PC-9 (cell line): ENCODE measurements around the gene PPIL4. TPM values are rescaled to one million over a fixed set of nuclear protein-coding genes. Genes with fewer than 3 reads are reported as not detected.

ENCODE experiments used
- BruUV-seq: library from RNA; stranded (reverse); fragments of 400-500 nt; replicated peaks from 2 replicates; lab custom pipeline; 2021; lab: Mats Ljungman, UMichigan
- CTCF ChIA-PET: fragments of 300-600 bp; sonication (Branson Sonifier 250); formaldehyde crosslinking; loops from one replicate; lab custom pipeline; 2022; ENCODE audit warnings: antibody characterized with exemption; lab: Charles Lee
- POLR2A ChIA-PET: fragments of 300-600 bp; sonication (Branson Sonifier 250); formaldehyde crosslinking; loops from one replicate; lab custom pipeline; 2022; ENCODE audit warnings: antibody characterized with exemption; ENCODE audit not compliant: unreplicated experiment; lab: Charles Lee
- DNase-seq, 2 experiments: peaks; one replicate each; pipeline versions ENCODE4 v3.0.0 to v3.0.0-alpha.2; 2015 to 2022; ENCODE audit warnings: mixed read lengths in 1 of 2
- H2AFZ ChIP-seq: fragments of 200-600 bp; sonication (generic); 2 replicates; pipeline ENCODE4 v1.8.1; 2017; ENCODE audit warnings: antibody characterized with exemption
- H3F3A ChIP-seq: fragments of 200-600 bp; sonication (generic); 2 replicates; pipeline ENCODE4 v1.8.1; 2017; ENCODE audit warnings: antibody characterized with exemption, mild to moderate bottlenecking, low read depth; ENCODE audit not compliant: insufficient read depth
- H3K27ac ChIP-seq: fragments of 200-600 bp; sonication (generic); 2 replicates; pipeline ENCODE4 v1.6.1; 2016; ENCODE audit warnings: mixed run types
- H3K27me3 ChIP-seq: fragments of 200-600 bp; sonication (generic); 2 replicates; pipeline ENCODE4 v1.6.1; 2016; ENCODE audit warnings: low read depth, mixed run types; ENCODE audit not compliant: insufficient read depth
- H3K36me3 ChIP-seq: fragments of 200-600 bp; sonication (generic); 2 replicates; pipeline ENCODE4 v1.6.1; 2016; ENCODE audit warnings: low read depth, mixed run types
- H3K4me1 ChIP-seq: fragments of 200-600 bp; sonication (generic); replicated peaks from 2 replicates; pipeline ENCODE4 v1.6.1; 2016; ENCODE audit warnings: mixed run types; ENCODE audit not compliant: insufficient read depth
- H3K4me2 ChIP-seq: fragments of 200-600 bp; sonication (generic); 2 replicates; pipeline ENCODE4 v1.6.1; 2017; ENCODE audit warnings: mixed run types
- H3K4me3 ChIP-seq: fragments of 200-600 bp; sonication (generic); 2 replicates; pipeline ENCODE4 v1.6.1; 2016; ENCODE audit warnings: mixed run types
- H3K79me2 ChIP-seq: fragments of 200-600 bp; sonication (generic); 2 replicates; pipeline ENCODE4 v1.6.1; 2017; ENCODE audit warnings: low read depth, mixed run types
- H3K9me2 ChIP-seq: fragments of 200-600 bp; sonication (generic); 2 replicates; pipeline ENCODE4 v1.8.1; 2017; ENCODE audit warnings: mild to moderate bottlenecking; ENCODE audit not compliant: insufficient read depth
- H3K9me3 ChIP-seq: fragments of 200-600 bp; sonication (generic); 2 replicates; pipeline ENCODE4 v1.8.1; 2016; ENCODE audit warnings: low read depth; ENCODE audit not compliant: insufficient read depth
- H4K20me1 ChIP-seq: fragments of 200-600 bp; sonication (generic); 2 replicates; pipeline ENCODE4 v1.8.1; 2017; ENCODE audit not compliant: insufficient read depth
- EZH2 ChIP-seq: fragments of 200-600 bp; sonication (generic); IDR thresholded peaks from 2 replicates; pipeline ENCODE4 v1.8.0; 2017; ENCODE audit warnings: antibody characterized with exemption, low read depth
- intact Hi-C: fragments of 100-400 bp; cut with micrococcal nuclease; formaldehyde crosslinking; loops from one replicate; pipeline ENCODE4 v1.10.0; 2022; ENCODE audit not compliant: unreplicated experiment
- total RNA-seq: library from RNA; stranded (reverse); gene quantifications from 2 replicates; pipeline ENCODE4 v1.2.3, GENCODE V29; 2021
- TF ChIP-seq, protein P1 (sequence below): fragments of 200-600 bp; sonication (generic); conservative IDR thresholded peaks from 2 replicates; pipeline ENCODE4 v1.6.1; 2017; ENCODE audit warnings: mixed run types, antibody characterized with exemption, mild to moderate bottlenecking, moderate library complexity

The PPIL4 gene
- total RNA-seq, 1 experiment from 2014 or later, result 13.5 TPM

DNA sequence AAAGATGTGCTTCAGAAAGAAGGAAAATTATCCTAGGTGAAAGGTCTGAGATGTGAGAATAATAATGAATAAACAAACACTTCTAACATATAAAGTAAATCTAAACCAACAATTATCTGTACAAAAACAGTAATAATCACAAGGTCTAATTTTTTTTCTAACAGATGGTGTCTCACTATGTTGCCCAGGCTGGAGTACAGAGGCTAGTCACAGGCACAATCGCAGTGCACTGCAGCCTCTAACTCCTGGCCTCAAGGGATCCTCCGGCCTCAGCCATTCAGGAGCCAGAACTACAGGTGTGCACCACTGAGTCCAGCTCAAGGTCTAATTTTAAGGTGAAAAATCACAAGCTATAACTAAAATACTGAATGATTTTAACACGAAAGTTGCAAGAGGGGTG lies 44.1 kb downstream of the PPIL4 start:
- BruUV-seq, result no TSS peak
- TF ChIP-seq, protein P1, sequence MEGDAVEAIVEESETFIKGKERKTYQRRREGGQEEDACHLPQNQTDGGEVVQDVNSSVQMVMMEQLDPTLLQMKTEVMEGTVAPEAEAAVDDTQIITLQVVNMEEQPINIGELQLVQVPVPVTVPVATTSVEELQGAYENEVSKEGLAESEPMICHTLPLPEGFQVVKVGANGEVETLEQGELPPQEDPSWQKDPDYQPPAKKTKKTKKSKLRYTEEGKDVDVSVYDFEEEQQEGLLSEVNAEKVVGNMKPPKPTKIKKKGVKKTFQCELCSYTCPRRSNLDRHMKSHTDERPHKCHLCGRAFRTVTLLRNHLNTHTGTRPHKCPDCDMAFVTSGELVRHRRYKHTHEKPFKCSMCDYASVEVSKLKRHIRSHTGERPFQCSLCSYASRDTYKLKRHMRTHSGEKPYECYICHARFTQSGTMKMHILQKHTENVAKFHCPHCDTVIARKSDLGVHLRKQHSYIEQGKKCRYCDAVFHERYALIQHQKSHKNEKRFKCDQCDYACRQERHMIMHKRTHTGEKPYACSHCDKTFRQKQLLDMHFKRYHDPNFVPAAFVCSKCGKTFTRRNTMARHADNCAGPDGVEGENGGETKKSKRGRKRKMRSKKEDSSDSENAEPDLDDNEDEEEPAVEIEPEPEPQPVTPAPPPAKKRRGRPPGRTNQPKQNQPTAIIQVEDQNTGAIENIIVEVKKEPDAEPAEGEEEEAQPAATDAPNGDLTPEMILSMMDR, result no peak
- no peak for TF ChIP-seq EZH2
- intact Hi-C loops, result no loop called here
- POLR2A ChIA-PET, result no interaction called here
- no peaks in the 10 kb centered on the region for H3F3A ChIP-seq
- H4K20me1 ChIP-seq, result no peaks in the 10 kb centered on the region
- no peak overlapping the region for H2AFZ ChIP-seq
- H3K4me1 ChIP-seq, result no peaks in the 10 kb centered on the region
- no peaks in the 10 kb centered on the region for H3K79me2 ChIP-seq
- CTCF ChIA-PET, result no interaction called here
- no peak for DNase-seq
- H3K27ac ChIP-seq, result no peak overlapping the region
- peaks cover 6% of the 10 kb centered on the region; the same call in 1 of the 2 replicates for H3K36me3 ChIP-seq
- H3K9me2 ChIP-seq, result no peaks in the 10 kb centered on the region
- H3K27me3 ChIP-seq, result no peaks in the 10 kb centered on the region
- no peak overlapping the region for H3K4me2 ChIP-seq
- 0 out of 2 replicates have a peak, but pooled peaks cover 2% of the 10 kb centered on the region for H3K9me3 ChIP-seq
- no peak overlapping the region for H3K4me3 ChIP-seq

DNA sequence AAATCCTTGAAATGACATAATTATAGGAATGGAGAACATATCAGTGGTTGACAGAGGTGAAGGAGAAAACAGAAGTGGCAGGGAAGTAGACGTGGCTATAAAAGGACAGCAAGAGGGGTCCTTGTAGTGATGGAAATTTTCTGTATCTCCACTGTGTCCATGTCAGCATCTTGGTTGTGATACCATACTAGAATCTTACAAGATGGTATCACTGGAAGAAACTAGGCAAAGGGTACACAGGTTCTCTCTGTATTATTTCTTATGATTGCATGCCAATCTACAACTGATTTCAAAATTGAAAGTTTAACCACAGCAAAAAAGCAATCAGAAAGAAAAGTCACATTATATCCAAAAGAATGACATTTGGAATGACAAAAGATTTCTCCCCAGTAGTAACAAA lies 44.6 kb downstream of the PPIL4 start:
- H3F3A ChIP-seq, result no peaks in the 10 kb centered on the region
- peaks cover 6% of the 10 kb centered on the region; the same call in 1 of the 2 replicates for H3K36me3 ChIP-seq
- H3K4me2 ChIP-seq, result no peak overlapping the region
- H3K9me2 ChIP-seq, result no peaks in the 10 kb centered on the region
- H3K9me3 ChIP-seq, result 0 out of 2 replicates have a peak, but pooled peaks cover 2% of the 10 kb centered on the region
- intact Hi-C loops, result no loop called here
- ChIA-PET CTCF (no interaction called here), POLR2A (no interaction called here)
- H3K4me3 ChIP-seq, result no peak overlapping the region
- no peaks in the 10 kb centered on the region for H3K4me1 ChIP-seq
- no TSS peak for BruUV-seq
- H4K20me1 ChIP-seq, result no peaks in the 10 kb centered on the region
- no peaks in the 10 kb centered on the region for H3K27me3 ChIP-seq
- no peak for DNase-seq
- no peak for TF ChIP-seq EZH2
- TF ChIP-seq, protein P1, result no peak
- H3K27ac ChIP-seq, result no peak overlapping the region
- H2AFZ ChIP-seq, result no peak overlapping the region
- H3K79me2 ChIP-seq, result no peaks in the 10 kb centered on the region

DNA sequence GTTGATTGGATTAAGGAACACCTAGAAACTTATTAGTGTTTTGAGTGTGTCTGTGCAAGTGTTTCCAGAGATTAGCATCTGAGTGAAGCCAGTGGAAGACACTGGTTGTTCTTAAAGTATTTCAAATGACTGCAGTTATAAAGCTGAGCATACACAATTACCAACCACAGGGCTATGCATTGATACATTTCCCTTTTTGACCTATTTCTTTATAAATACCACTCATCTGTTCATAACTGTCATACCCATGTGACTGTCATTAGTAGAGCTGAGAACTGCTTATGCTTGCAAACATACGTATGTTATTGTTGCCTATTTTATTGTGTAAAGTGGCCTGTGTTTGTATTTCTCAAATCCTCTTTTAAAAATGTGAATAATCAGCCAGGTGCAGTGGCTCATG lies 45.7 kb downstream of the PPIL4 start:
- Histone ChIP-seq H4K20me1 (no peaks in the 10 kb centered on the region), H3K4me1 (no peaks in the 10 kb centered on the region), H3K36me3 (peaks cover under 1% of the 10 kb centered on the region; the same call in 1 of the 2 replicates), H3K27me3 (no peaks in the 10 kb centered on the region), H3K27ac (no peak overlapping the region), H2AFZ (no peak overlapping the region), H3K4me3 (no peak overlapping the region), H3K4me2 (no peak overlapping the region), H3K9me3 (0 out of 2 replicates have a peak, but pooled peaks cover 2% of the 10 kb centered on the region), H3K79me2 (no peaks in the 10 kb centered on the region), H3F3A (no peaks in the 10 kb centered on the region), H3K9me2 (no peaks in the 10 kb centered on the region)
- BruUV-seq, result no TSS peak
- intact Hi-C loops, result no loop called here
- no peak for DNase-seq
- ChIA-PET CTCF (no interaction called here), POLR2A (no interaction called here)
- TF ChIP-seq EZH2, result no peak
- TF ChIP-seq, protein P1, result no peak
